Activated CD8-positive, alpha-beta T cell treated with anti-CD3 and anti-CD28 coated beads for 36 hours (primary cell): ENCODE data around the gene VSTM5. TPM values are rescaled to one million over a fixed set of nuclear protein-coding genes. Genes with fewer than 3 reads are reported as not detected.

Source experiments
- ATAC-seq: fragments of 200-7000 bp; cut with Tn5 transposase; one replicate; pipeline ENCODE4 v1.10.0; 2021; ENCODE audit warnings: mild to moderate bottlenecking, moderate library complexity
- CTCF ChIA-PET: fragments of 350-600 bp; sonication (Branson Sonifier 250); formaldehyde crosslinking; loops from one replicate; lab custom pipeline; 2021; ENCODE audit warnings: antibody characterized with exemption; lab: Charles Lee
- POLR2A ChIA-PET: fragments of 350-600 bp; sonication (Branson Sonifier 250); formaldehyde crosslinking; loops from one replicate; lab custom pipeline; 2021; ENCODE audit warnings: antibody characterized with exemption; lab: Charles Lee
- DNase-seq: peaks from one replicate; pipeline ENCODE4 v3.0.0-alpha.2; 2020
- H3K27ac Mint-ChIP-seq: one replicate; pipeline ENCODE4 v1.8.0; 2021; ENCODE audit warnings: mild to moderate bottlenecking, mixed read lengths
- H3K27me3 Mint-ChIP-seq: one replicate; pipeline ENCODE4 v1.8.0; 2021; ENCODE audit warnings: mixed read lengths
- H3K36me3 Mint-ChIP-seq: one replicate; pipeline ENCODE4 v1.8.0; 2021; ENCODE audit warnings: low read depth, mixed read lengths
- H3K4me1 Mint-ChIP-seq: one replicate; pipeline ENCODE4 v1.8.0; 2021; ENCODE audit warnings: low read depth, mixed read lengths
- H3K4me3 Mint-ChIP-seq: one replicate; pipeline ENCODE4 v1.8.0; 2021; ENCODE audit warnings: mild to moderate bottlenecking, moderate library complexity, mixed read lengths
- H3K9me3 Mint-ChIP-seq: one replicate; pipeline ENCODE4 v1.8.0; 2021; ENCODE audit warnings: mixed read lengths
- intact Hi-C: fragments of 100-400 bp; cut with micrococcal nuclease; formaldehyde crosslinking; loops from one replicate; pipeline ENCODE4 v1.10.0; 2022
- total RNA-seq, 2 experiments: library from RNA; stranded (reverse); gene quantifications; one replicate each; pipeline ENCODE4 v1.2.3, GENCODE V29; 2021
- TF ChIP-seq, protein P1 (sequence below): fragments of 200-600 bp; IDR thresholded peaks from one replicate; pipeline ENCODE4 v1.8.0; 2022; ENCODE audit warnings: antibody characterized with exemption, mild to moderate bottlenecking

VSTM5 gene
- total RNA-seq, 2 experiments from 2014 or later = not detected

DNA sequence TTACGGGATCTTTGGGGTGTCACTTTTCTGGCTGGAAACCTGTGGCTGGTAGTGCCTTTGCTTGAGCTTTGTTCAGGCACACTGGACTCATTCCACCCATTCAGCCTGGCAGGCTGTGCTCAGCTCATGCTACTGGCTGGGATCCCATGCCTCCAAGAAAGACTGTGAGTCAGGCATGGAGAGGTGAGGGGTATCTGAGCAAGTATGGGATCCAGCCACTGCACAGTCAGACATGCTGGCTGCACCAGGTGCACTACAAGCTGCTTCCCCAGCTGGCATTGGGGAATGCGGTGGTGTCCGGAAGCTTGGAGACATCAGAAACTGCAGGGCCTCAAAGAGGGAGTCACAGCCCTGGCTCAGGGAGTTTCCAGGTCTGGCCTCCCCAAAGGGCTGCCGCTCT, 78.3 kb downstream of the VSTM5 start:
- POLR2A ChIA-PET = interaction anchor here (1.2 to 3.9 kb wide), 3 partner anchors 10 to 31 kb away, joined by 4 to 10 read pairs (median 6); partner anchors contain the start of genes C11orf54, MED17 and TAF1D
- no peaks in the 10 kb centered on the region for H3K9me3 Mint-ChIP-seq
- no peak overlapping the region for H3K4me3 Mint-ChIP-seq

DNA sequence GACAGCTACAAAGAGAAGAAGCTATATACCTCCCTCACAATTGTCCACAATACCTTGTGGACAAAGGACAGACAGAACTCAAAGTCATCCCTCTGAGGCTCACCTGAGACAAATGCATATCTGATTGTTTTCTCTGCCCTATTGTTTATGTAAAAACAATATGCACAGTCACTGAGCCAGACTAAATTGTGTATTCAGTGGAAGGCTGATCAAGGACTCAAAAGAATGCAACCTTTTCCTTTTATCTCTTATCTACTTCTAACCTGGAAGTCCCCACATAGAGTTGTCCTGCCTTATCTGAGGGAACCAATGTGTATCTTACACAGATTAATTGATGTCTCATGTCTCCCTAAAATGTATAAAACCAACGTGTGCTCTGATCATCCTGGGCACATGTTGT, 80.3 kb downstream of the VSTM5 start:
- POLR2A ChIA-PET = interaction anchor here (2.8 kb wide), 1 partner anchor 14 kb away, joined by 11 read pairs; the partner anchor contains the start of gene MED17
- no peak overlapping the region for H3K4me3 Mint-ChIP-seq
- TF ChIP-seq, protein P1, sequence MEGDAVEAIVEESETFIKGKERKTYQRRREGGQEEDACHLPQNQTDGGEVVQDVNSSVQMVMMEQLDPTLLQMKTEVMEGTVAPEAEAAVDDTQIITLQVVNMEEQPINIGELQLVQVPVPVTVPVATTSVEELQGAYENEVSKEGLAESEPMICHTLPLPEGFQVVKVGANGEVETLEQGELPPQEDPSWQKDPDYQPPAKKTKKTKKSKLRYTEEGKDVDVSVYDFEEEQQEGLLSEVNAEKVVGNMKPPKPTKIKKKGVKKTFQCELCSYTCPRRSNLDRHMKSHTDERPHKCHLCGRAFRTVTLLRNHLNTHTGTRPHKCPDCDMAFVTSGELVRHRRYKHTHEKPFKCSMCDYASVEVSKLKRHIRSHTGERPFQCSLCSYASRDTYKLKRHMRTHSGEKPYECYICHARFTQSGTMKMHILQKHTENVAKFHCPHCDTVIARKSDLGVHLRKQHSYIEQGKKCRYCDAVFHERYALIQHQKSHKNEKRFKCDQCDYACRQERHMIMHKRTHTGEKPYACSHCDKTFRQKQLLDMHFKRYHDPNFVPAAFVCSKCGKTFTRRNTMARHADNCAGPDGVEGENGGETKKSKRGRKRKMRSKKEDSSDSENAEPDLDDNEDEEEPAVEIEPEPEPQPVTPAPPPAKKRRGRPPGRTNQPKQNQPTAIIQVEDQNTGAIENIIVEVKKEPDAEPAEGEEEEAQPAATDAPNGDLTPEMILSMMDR = no peak
- peaks cover 2% of the 10 kb centered on the region for H3K9me3 Mint-ChIP-seq
- H3K36me3 Mint-ChIP-seq = peaks cover 8% of the 10 kb centered on the region
- intact Hi-C loops = no loop called here
- H3K27ac Mint-ChIP-seq = no peak overlapping the region
- H3K4me1 Mint-ChIP-seq = no peaks in the 10 kb centered on the region
- H3K27me3 Mint-ChIP-seq = no peaks in the 10 kb centered on the region
- no peak for ATAC-seq
- CTCF ChIA-PET = interaction anchor here (1.7 kb wide), 1 partner anchor 13 kb away, joined by 8 read pairs; no protein-coding TSS in a partner anchor
- no peak for DNase-seq

More for the DNA sequence above, 78.3 kb downstream of the VSTM5 start:
- Mint-ChIP-seq H3K4me1 (no peaks in the 10 kb centered on the region), H3K36me3 (peaks cover 4% of the 10 kb centered on the region), H3K27me3 (no peaks in the 10 kb centered on the region), H3K27ac (no peak overlapping the region)
- DNase-seq = no peak
- TF ChIP-seq, protein P1 = no peak
- ATAC-seq = no peak
- CTCF ChIA-PET = interaction anchor here (1.0 kb wide), 1 partner anchor 29 kb away, joined by 4 read pairs; no protein-coding TSS in a partner anchor
- intact Hi-C loops = no loop called here

Other genes with a start within 250 kb of the VSTM5 start
- gene CEP295, start 188.9 kb downstream of the VSTM5 start, total RNA-seq = 10 to 100 TPM; 25.4 to 26.5 TPM
- gene TAF1D, start 109.1 kb downstream of the VSTM5 start, total RNA-seq = 100 to 1,000 TPM; 334 to 344 TPM
- gene C11orf54, start 108.9 kb downstream of the VSTM5 start, total RNA-seq = 10 to 100 TPM; 17.0 to 18.9 TPM
- gene MED17, start 66.3 kb downstream of the VSTM5 start, total RNA-seq = 10 to 100 TPM; 30.1 to 31.3 TPM
- not detected for gene HEPHL1, start 170.7 kb upstream of the VSTM5 start, total RNA-seq